A549 (cell line): ENCODE measurements around the gene USH1C. TPM values are rescaled to one million over a fixed set of nuclear protein-coding genes. Genes with fewer than 3 reads are reported as not detected.

Experiments used
- ATAC-seq, 2 experiments: fragments of 200-7000 bp in 1 of 2; fragments of >200 bp in 1 of 2; cut with Nextera tagmentation in 1 of 2; cut with Tn5 transposase in 1 of 2; 3 replicates each; pipeline versions ENCODE4 v1.8.0 to v1.9.1; 2018 to 2020; ENCODE audit warnings: mild to moderate bottlenecking in 1 of 2, moderate library complexity in 1 of 2
- CTCF ChIA-PET: fragments of 300-600 bp; sonication (Branson Sonifier 250); formaldehyde crosslinking; extraction: SDS; loops from one replicate; lab custom pipeline; 2021; ENCODE audit warnings: antibody characterized with exemption, inconsistent platforms; lab: Yijun Ruan, JAX
- POLR2A ChIA-PET: fragments of 350-600 bp; formaldehyde crosslinking; extraction: SDS; loops from one replicate; lab custom pipeline; 2021; ENCODE audit warnings: antibody characterized with exemption, inconsistent platforms; lab: Yijun Ruan, JAX
- DNase-seq, 2 experiments: peaks; one replicate each; pipeline versions ENCODE4 v3.0.0 to v3.0.0-alpha.2; 2011 to 2016; ENCODE audit warnings: low read depth in 1 of 2, low spot score in 1 of 2
- FAIRE-seq: peaks from 2 replicates; lab custom pipeline; 2011; peaks lifted over from hg19 to GRCh38; lab: Jason Lieb, UNC
- H3K27ac ChIP-seq, 2 experiments: fragments of >200 bp; sonication (Bioruptor Twin); formaldehyde crosslinking; 3 replicates each; pipeline ENCODE4 v1.5.1; 2016 to 2017
- H3K4me1 ChIP-seq: fragments of >200 bp; sonication (Bioruptor Twin); formaldehyde crosslinking; 3 replicates; pipeline ENCODE4 v1.6.1; 2016
- H3K4me2 ChIP-seq: fragments of >200 bp; sonication (Bioruptor Twin); formaldehyde crosslinking; 3 replicates; pipeline ENCODE4 v1.6.1; 2016
- H3K4me3 ChIP-seq: fragments of >200 bp; sonication (Bioruptor Twin); formaldehyde crosslinking; 3 replicates; pipeline ENCODE4 v1.5.1; 2016
- H3K9me3 ChIP-seq: fragments of >200 bp; sonication (Bioruptor Twin); formaldehyde crosslinking; 3 replicates; pipeline ENCODE4 v1.6.1; 2016
- BHLHE40 ChIP-seq: IDR thresholded peaks from 2 replicates; pipeline ENCODE4 v1.6.1; 2012; ENCODE audit warnings: low read depth, low read length, inconsistent platforms
- CBX2 ChIP-seq: fragments of 200-600 bp; sonication (generic); IDR thresholded peaks from 2 replicates; pipeline ENCODE4 v1.6.1; 2016; ENCODE audit warnings: low read depth, mild to moderate bottlenecking, borderline replicate concordance
- CHD4 ChIP-seq: fragments of 200-600 bp; sonication (generic); IDR thresholded peaks from 2 replicates; pipeline ENCODE4 v1.6.1; 2016; ENCODE audit warnings: antibody characterized with exemption, mild to moderate bottlenecking, borderline replicate concordance
- EHF ChIP-seq: fragments of 250-450 bp; sonication (Bioruptor Pico); IDR thresholded peaks from 2 replicates; pipeline ENCODE4 v1.5.0; 2020; ENCODE audit warnings: mild to moderate bottlenecking
- EHMT2 ChIP-seq: fragments of 200-600 bp; sonication (generic); IDR thresholded peaks from 2 replicates; pipeline ENCODE4 v1.6.1; 2016; ENCODE audit warnings: antibody characterized with exemption, low read depth, mild to moderate bottlenecking, moderate library complexity
- ESRRA ChIP-seq: fragments of 150-350 bp; IDR thresholded peaks from 2 replicates; pipeline ENCODE4 v1.6.1; 2014; ENCODE audit warnings: mild to moderate bottlenecking, low read length, borderline replicate concordance
- FOSL2 ChIP-seq, 2 experiments: fragments of 450-650 bp in 1 of 2; fragments of >200 bp in 1 of 2; sonication (Bioruptor Twin) in 1 of 2; formaldehyde crosslinking; IDR thresholded peaks; 2 replicates each; pipeline versions ENCODE4 v1.5.0 to v1.6.1; 2016 to 2020; ENCODE audit warnings: mild to moderate bottlenecking in 1 of 2, moderate library complexity in 1 of 2
- GATA3 ChIP-seq: IDR thresholded peaks from 2 replicates; pipeline ENCODE4 v1.6.1; 2012; ENCODE audit warnings: borderline replicate concordance
- HDAC2 ChIP-seq: fragments of 200-600 bp; sonication (generic); IDR thresholded peaks from 2 replicates; pipeline ENCODE4 v1.6.1; 2016
- JUN ChIP-seq, 2 experiments: fragments of >200 bp; sonication (Bioruptor Twin); formaldehyde crosslinking; IDR thresholded peaks; 2 replicates in 1 of 2; 3 replicates in 1 of 2; pipeline ENCODE4 v1.6.1; 2016 to 2017
- JUNB ChIP-seq: fragments of >200 bp; sonication (Bioruptor Twin); formaldehyde crosslinking; IDR thresholded peaks from 2 replicates; pipeline ENCODE4 v1.6.1; 2016
- KDM1A ChIP-seq: fragments of 200-600 bp; sonication (generic); IDR thresholded peaks from 2 replicates; pipeline ENCODE4 v1.6.1; 2016; ENCODE audit warnings: low read depth, mild to moderate bottlenecking
- NFE2L2 ChIP-seq: fragments of 150-350 bp; conservative IDR thresholded peaks from 2 replicates; pipeline ENCODE4 v1.6.1; 2014; ENCODE audit warnings: low read length
- NR3C1 ChIP-seq: fragments of >200 bp; sonication (Bioruptor Twin); formaldehyde crosslinking; IDR thresholded peaks from 3 replicates; pipeline ENCODE4 v1.6.1; 2017
- POLR2A ChIP-seq: IDR thresholded peaks from 2 replicates; pipeline ENCODE4 v1.6.1; 2012; ENCODE audit warnings: mild to moderate bottlenecking, low read length
- RNF2 ChIP-seq: fragments of 200-600 bp; sonication (generic); IDR thresholded peaks from 2 replicates; pipeline ENCODE4 v1.6.1; 2016; ENCODE audit warnings: low read depth, mild to moderate bottlenecking, antibody characterized with exemption, moderate library complexity, borderline replicate concordance
- SMC3 ChIP-seq: fragments of >200 bp; sonication (Bioruptor Twin); formaldehyde crosslinking; IDR thresholded peaks from 3 replicates; pipeline ENCODE4 v1.6.1; 2018; ENCODE audit warnings: inconsistent platforms
- SREBF2 ChIP-seq: fragments of 450-650 bp; IDR thresholded peaks from 2 replicates; pipeline ENCODE4 v1.6.1; 2014; ENCODE audit warnings: mild to moderate bottlenecking, moderate library complexity
- ZC3H11A ChIP-seq: fragments of 450-650 bp; IDR thresholded peaks from 2 replicates; pipeline ENCODE4 v1.6.1; 2014; ENCODE audit warnings: antibody characterized with exemption, mild to moderate bottlenecking
- ZNF302 ChIP-seq: fragments of 250-450 bp; sonication (Bioruptor Pico); IDR thresholded peaks from 2 replicates; pipeline ENCODE4 v1.9.0; 2021; ENCODE audit warnings: inconsistent platforms, mild to moderate bottlenecking, moderate library complexity
- ZSCAN20 ChIP-seq: fragments of 250-450 bp; sonication (Bioruptor Pico); IDR thresholded peaks from 2 replicates; pipeline ENCODE4 v1.8.0; 2022; ENCODE audit warnings: mild to moderate bottlenecking, moderate library complexity
- WGBS: methylation state at CpG from one replicate; pipeline ENCODE4 v1.1.6; 2017; ENCODE audit errors: missing lambda C conversion rate; 5-methylcytosine and 5-hydroxymethylcytosine counted together
- polyA plus RNA-seq, 4 experiments: library from polyadenylated mRNA; depleted of rRNA in 3 of 4; stranded (reverse); fragments of >200 nt; fragmentation: RNase III in 1 of 4; extraction: RNeasy Plus Mini Kit Qiagen cat#74134 plus additional on column Dnase treatment in 1 of 4; gene quantifications; 2 replicates in 3 of 4; 3 replicates in 1 of 4; pipeline ENCODE4 v1.2.3, GENCODE V29; 2011 to 2017
- TF ChIP-seq, protein P1 (sequence below): IDR thresholded peaks from 2 replicates; pipeline ENCODE4 v1.6.1; 2012; ENCODE audit warnings: low read depth, borderline replicate concordance
- TF ChIP-seq, protein P2 (sequence below): fragments of 200-600 bp; sonication (generic); IDR thresholded peaks from 2 replicates; pipeline ENCODE4 v1.6.1; 2016; ENCODE audit warnings: antibody characterized with exemption, mild to moderate bottlenecking, moderate library complexity
- TF ChIP-seq, protein P3 (sequence below): IDR thresholded peaks from 2 replicates; pipeline ENCODE4 v1.6.1; 2012
- TF ChIP-seq, protein P4 (sequence below): fragments of 450-650 bp; IDR thresholded peaks from 2 replicates; pipeline ENCODE4 v1.6.1; 2014; ENCODE audit warnings: antibody characterized with exemption
- TF ChIP-seq, protein P5 (sequence below): fragments of 250-450 bp; sonication (Bioruptor Pico); IDR thresholded peaks from 2 replicates; pipeline ENCODE4 v1.5.0; 2021; ENCODE audit warnings: mild to moderate bottlenecking, moderate library complexity, borderline replicate concordance
- TF ChIP-seq, protein P6 (sequence below): fragments of >200 bp; sonication (Bioruptor Twin); formaldehyde crosslinking; IDR thresholded peaks from 2 replicates; pipeline ENCODE4 v1.6.1; 2016
- TF ChIP-seq, protein P7 (sequence below): fragments of >200 bp; sonication (Bioruptor Twin); formaldehyde crosslinking; IDR thresholded peaks from 3 replicates; pipeline ENCODE4 v1.6.1; 2016

Gene USH1C
- polyA plus RNA-seq, 2 of the 4 experiments (the other 2 are of a cell fraction): 3.2 to 8.6 TPM

DNA sequence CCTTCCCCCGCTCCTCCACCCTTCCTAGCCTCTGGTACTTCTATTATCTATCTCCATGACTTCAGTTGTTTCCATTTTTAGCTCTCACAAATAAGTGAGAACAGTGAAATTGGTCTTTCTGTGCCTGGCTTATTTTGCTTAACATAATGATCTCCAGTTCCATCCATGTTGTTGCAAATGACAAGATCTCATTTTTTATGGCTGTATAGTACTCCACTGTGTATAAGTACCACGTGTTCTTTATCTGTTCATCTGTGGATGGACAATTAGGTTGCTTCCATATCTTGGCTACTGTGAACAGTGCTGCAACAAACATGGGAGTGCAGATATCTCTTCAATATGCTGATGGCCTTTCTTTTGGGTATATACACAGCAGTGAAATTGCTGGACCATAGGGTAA lies 60.7 kb downstream of the USH1C start:
- 31% methylated on average over 2 of the region's 2 CpGs for WGBS
- FAIRE-seq (no peak), ATAC-seq (no peak), DNase-seq (no peak)
- Histone ChIP-seq H3K4me2 (no peak overlapping the region), H3K4me3 (no peak overlapping the region), H3K27ac (no peak overlapping the region), H3K4me1 (no peaks in the 10 kb centered on the region), H3K9me3 (no peaks in the 10 kb centered on the region)
- POLR2A ChIA-PET: no interaction called here
- TF ChIP-seq NFE2L2: no peak
- TF ChIP-seq EHF (CRISPR knock-in tag): no peak
- TF ChIP-seq, protein P1, sequence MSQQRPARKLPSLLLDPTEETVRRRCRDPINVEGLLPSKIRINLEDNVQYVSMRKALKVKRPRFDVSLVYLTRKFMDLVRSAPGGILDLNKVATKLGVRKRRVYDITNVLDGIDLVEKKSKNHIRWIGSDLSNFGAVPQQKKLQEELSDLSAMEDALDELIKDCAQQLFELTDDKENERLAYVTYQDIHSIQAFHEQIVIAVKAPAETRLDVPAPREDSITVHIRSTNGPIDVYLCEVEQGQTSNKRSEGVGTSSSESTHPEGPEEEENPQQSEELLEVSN: no peak
- no peak for TF ChIP-seq BHLHE40
- TF ChIP-seq, protein P2, sequence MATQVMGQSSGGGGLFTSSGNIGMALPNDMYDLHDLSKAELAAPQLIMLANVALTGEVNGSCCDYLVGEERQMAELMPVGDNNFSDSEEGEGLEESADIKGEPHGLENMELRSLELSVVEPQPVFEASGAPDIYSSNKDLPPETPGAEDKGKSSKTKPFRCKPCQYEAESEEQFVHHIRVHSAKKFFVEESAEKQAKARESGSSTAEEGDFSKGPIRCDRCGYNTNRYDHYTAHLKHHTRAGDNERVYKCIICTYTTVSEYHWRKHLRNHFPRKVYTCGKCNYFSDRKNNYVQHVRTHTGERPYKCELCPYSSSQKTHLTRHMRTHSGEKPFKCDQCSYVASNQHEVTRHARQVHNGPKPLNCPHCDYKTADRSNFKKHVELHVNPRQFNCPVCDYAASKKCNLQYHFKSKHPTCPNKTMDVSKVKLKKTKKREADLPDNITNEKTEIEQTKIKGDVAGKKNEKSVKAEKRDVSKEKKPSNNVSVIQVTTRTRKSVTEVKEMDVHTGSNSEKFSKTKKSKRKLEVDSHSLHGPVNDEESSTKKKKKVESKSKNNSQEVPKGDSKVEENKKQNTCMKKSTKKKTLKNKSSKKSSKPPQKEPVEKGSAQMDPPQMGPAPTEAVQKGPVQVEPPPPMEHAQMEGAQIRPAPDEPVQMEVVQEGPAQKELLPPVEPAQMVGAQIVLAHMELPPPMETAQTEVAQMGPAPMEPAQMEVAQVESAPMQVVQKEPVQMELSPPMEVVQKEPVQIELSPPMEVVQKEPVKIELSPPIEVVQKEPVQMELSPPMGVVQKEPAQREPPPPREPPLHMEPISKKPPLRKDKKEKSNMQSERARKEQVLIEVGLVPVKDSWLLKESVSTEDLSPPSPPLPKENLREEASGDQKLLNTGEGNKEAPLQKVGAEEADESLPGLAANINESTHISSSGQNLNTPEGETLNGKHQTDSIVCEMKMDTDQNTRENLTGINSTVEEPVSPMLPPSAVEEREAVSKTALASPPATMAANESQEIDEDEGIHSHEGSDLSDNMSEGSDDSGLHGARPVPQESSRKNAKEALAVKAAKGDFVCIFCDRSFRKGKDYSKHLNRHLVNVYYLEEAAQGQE: no peak
- TF ChIP-seq ZC3H11A: no peak
- TF ChIP-seq CBX2: no peak
- TF ChIP-seq, protein P3, sequence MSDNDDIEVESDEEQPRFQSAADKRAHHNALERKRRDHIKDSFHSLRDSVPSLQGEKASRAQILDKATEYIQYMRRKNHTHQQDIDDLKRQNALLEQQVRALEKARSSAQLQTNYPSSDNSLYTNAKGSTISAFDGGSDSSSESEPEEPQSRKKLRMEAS: no peak
- TF ChIP-seq JUN (IDR thresholded peaks at IDR 0.05): no peak
- TF ChIP-seq, protein P4, sequence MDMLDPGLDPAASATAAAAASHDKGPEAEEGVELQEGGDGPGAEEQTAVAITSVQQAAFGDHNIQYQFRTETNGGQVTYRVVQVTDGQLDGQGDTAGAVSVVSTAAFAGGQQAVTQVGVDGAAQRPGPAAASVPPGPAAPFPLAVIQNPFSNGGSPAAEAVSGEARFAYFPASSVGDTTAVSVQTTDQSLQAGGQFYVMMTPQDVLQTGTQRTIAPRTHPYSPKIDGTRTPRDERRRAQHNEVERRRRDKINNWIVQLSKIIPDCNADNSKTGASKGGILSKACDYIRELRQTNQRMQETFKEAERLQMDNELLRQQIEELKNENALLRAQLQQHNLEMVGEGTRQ: no peak
- TF ChIP-seq, protein P5, sequence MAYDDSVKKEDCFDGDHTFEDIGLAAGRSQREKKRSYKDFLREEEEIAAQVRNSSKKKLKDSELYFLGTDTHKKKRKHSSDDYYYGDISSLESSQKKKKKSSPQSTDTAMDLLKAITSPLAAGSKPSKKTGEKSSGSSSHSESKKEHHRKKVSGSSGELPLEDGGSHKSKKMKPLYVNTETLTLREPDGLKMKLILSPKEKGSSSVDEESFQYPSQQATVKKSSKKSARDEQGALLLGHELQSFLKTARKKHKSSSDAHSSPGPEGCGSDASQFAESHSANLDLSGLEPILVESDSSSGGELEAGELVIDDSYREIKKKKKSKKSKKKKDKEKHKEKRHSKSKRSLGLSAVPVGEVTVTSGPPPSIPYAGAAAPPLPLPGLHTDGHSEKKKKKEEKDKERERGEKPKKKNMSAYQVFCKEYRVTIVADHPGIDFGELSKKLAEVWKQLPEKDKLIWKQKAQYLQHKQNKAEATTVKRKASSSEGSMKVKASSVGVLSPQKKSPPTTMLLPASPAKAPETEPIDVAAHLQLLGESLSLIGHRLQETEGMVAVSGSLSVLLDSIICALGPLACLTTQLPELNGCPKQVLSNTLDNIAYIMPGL: no peak
- no peak for TF ChIP-seq ESRRA
- TF ChIP-seq, protein P6, sequence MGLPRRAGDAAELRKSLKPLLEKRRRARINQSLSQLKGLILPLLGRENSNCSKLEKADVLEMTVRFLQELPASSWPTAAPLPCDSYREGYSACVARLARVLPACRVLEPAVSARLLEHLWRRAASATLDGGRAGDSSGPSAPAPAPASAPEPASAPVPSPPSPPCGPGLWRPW: no peak
- no peak for TF ChIP-seq NR3C1
- no peak for TF ChIP-seq EHMT2
- TF ChIP-seq ZNF302: no peak
- TF ChIP-seq SMC3: no peak
- CTCF ChIA-PET: interaction anchor here (2.9 kb wide), 1 partner anchor 44 kb away, joined by 12 read pairs; no protein-coding TSS in a partner anchor

DNA sequence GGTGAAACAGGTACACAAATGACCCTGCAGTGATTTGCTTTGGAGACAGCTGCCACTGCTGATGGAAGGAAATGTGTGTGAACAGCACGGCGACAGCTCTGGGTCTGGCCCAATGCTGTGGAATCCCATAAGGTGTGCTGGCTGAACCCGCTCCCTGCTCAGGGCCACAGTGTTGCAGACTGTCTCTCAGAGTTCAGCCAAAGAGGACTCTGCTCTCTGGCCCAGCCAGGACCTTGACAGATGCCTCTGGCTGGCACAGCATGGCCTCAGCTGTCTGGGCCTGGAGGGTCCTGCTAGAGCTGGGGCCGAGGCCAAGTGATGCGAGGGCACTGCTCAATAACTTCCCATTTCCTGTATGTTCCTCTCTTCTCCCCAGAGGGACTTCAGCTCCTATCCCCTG lies 62.3 kb downstream of the USH1C start:
- Histone ChIP-seq H3K27ac (no peak overlapping the region), H3K4me3 (no peak overlapping the region), H3K9me3 (no peaks in the 10 kb centered on the region), H3K4me2 (no peak overlapping the region), H3K4me1 (no peaks in the 10 kb centered on the region)
- ChIA-PET CTCF (interaction anchor here (2.0 to 2.9 kb wide), 6 partner anchors 10 to 98 kb away, joined by 5 to 15 read pairs (median 10); partner anchors contain the start of gene KCNJ11), POLR2A (no interaction called here)
- 62% methylated on average over 4 of the region's 5 CpGs for WGBS
- no peak for FAIRE-seq
- DNase-seq: no peak
- no peak for ATAC-seq
- TF ChIP-seq HDAC2: no peak
- TF ChIP-seq NFE2L2: no peak
- no peak for TF ChIP-seq SREBF2
- TF ChIP-seq FOSL2 (IDR thresholded peaks at IDR 0.05): no peak
- TF ChIP-seq FOSL2 (CRISPR knock-in tag; IDR thresholded peaks at IDR 0.05): no peak
- TF ChIP-seq ZNF302: no peak
- no peak for TF ChIP-seq ZSCAN20
- TF ChIP-seq RNF2: no peak
- TF ChIP-seq CHD4: no peak
- TF ChIP-seq, protein P7, sequence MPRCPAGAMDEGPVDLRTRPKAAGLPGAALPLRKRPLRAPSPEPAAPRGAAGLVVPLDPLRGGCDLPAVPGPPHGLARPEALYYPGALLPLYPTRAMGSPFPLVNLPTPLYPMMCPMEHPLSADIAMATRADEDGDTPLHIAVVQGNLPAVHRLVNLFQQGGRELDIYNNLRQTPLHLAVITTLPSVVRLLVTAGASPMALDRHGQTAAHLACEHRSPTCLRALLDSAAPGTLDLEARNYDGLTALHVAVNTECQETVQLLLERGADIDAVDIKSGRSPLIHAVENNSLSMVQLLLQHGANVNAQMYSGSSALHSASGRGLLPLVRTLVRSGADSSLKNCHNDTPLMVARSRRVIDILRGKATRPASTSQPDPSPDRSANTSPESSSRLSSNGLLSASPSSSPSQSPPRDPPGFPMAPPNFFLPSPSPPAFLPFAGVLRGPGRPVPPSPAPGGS: no peak
- TF ChIP-seq KDM1A: no peak
- TF ChIP-seq, protein P1: no peak
- no peak for TF ChIP-seq GATA3
- TF ChIP-seq POLR2A: no peak
- no peak for TF ChIP-seq JUNB
